Immature natural killer cell (primary cell): ENCODE measurements around the gene KLF9. TPM values are rescaled to one million over a fixed set of nuclear protein-coding genes. Genes with fewer than 3 reads are reported as not detected.

Experiments
- DNase-seq, 3 donors: peaks; one replicate each; pipeline ENCODE4 v3.0.0; 2022; ENCODE audit warnings: mixed read lengths in 1 of 3
- H3K27ac Mint-ChIP-seq, 6 donors: one replicate each; pipeline ENCODE4 v1.8.0; 2020; ENCODE audit warnings: mixed read lengths in 6 of 6, mild to moderate bottlenecking in 5 of 6, inconsistent platforms in 4 of 6, moderate library complexity in 3 of 6
- H3K27me3 Mint-ChIP-seq, 3 donors: one replicate each; pipeline ENCODE4 v1.8.0; 2020 to 2021; ENCODE audit warnings: low read depth in 3 of 3, mild to moderate bottlenecking in 3 of 3, mixed read lengths in 3 of 3, moderate library complexity in 3 of 3, inconsistent platforms in 1 of 3
- H3K36me3 Mint-ChIP-seq, 3 donors: one replicate each; pipeline ENCODE4 v1.8.0; 2020; ENCODE audit warnings: mixed read lengths in 3 of 3, inconsistent platforms in 2 of 3, mild to moderate bottlenecking in 2 of 3
- H3K4me1 Mint-ChIP-seq, 2 donors: one replicate each; pipeline ENCODE4 v1.8.0; 2020; ENCODE audit warnings: inconsistent platforms in 2 of 2, mild to moderate bottlenecking in 2 of 2, mixed read lengths in 2 of 2, moderate library complexity in 1 of 2
- H3K4me3 Mint-ChIP-seq, 5 donors: one replicate each; pipeline ENCODE4 v1.8.0; 2020; ENCODE audit warnings: mild to moderate bottlenecking in 5 of 5, mixed read lengths in 5 of 5, inconsistent platforms in 3 of 5, moderate library complexity in 3 of 5
- H3K9me3 Mint-ChIP-seq, 6 donors: one replicate each; pipeline ENCODE4 v1.8.0; 2020; ENCODE audit warnings: mild to moderate bottlenecking in 6 of 6, mixed read lengths in 6 of 6, inconsistent platforms in 4 of 6, moderate library complexity in 3 of 6
- polyA plus RNA-seq, 3 donors: library from polyadenylated mRNA; unstranded; fragments of 300-500 nt; fragmentation: Illumina TruSeq; gene quantifications; one replicate each; pipeline ENCODE4 v1.2.3, GENCODE V29; 2021

Gene KLF9
- 1 to 10 TPM; 1.1 to 3.0 (median 1.3) TPM for polyA plus RNA-seq

GRCh38 chr9:70413799-70414775, at the start of gene KLF9:
KLF9 (minus strand) TSS chr9:70414657; CDS start chr9:70413363, 1,294 bp downstream.
- Mint-ChIP-seq H3K27ac (peak within 1 kb of the TSS; percentile 99 to 100 (median 99)), H3K4me3 (peak within 1 kb of the TSS; percentile 95 to 99 (median 98)), H3K27me3 (peaks cover 19 to 32% (median 28%) of the 10 kb centered on the region in 3 donors), H3K9me3 (no peaks in the 10 kb centered on the region), H3K4me1 (peaks cover 53 to 55% of the 10 kb centered on the region in 2 donors), H3K36me3 (no peaks in the 10 kb centered on the region)
- DNase-seq, result peak; percentile 95

GRCh38 chr9:70463877-70464276, 49.4 kb upstream of the KLF9 start:
- Mint-ChIP-seq H3K27me3 (no peaks in the 10 kb centered on the region), H3K4me3 (no peak overlapping the region), H3K9me3 (no peaks in the 10 kb centered on the region), H3K36me3 (peaks cover 0 to 3% (median 0%) of the 10 kb centered on the region in 3 donors), H3K27ac (no peak overlapping the region), H3K4me1 (peaks cover 3 to 12% of the 10 kb centered on the region in 2 donors)
- no peak for DNase-seq

GRCh38 chr9:70462300-70462699, 47.8 kb upstream of the KLF9 start:
- Mint-ChIP-seq H3K27me3 (no peaks in the 10 kb centered on the region), H3K4me3 (no peak overlapping the region), H3K4me1 (peaks cover 3 to 12% of the 10 kb centered on the region in 2 donors), H3K9me3 (no peaks in the 10 kb centered on the region), H3K27ac (no peak overlapping the region), H3K36me3 (peaks cover 0 to 3% (median 0%) of the 10 kb centered on the region in 3 donors)
- DNase-seq, result no peak

GRCh38 chr9:70457235-70457634, 42.8 kb upstream of the KLF9 start:
- no peak overlapping the region for H3K4me3 Mint-ChIP-seq
- no peaks in the 10 kb centered on the region for H3K9me3 Mint-ChIP-seq
- H3K4me1 Mint-ChIP-seq, result peaks cover 3 to 12% of the 10 kb centered on the region in 2 donors
- H3K27me3 Mint-ChIP-seq, result peaks cover 0 to 3% (median 0%) of the 10 kb centered on the region in 3 donors
- no peak overlapping the region for H3K27ac Mint-ChIP-seq
- no peak for DNase-seq
- peaks cover 0 to 3% (median 0%) of the 10 kb centered on the region in 3 donors for H3K36me3 Mint-ChIP-seq

- no peak overlapping the region for H3K4me3 Mint-ChIP-seq
- no peak overlapping the region for H3K27ac Mint-ChIP-seq
Observed at GRCh38 chr9:70455993-70456704, 41.7 kb upstream of the KLF9 start.

GRCh38 chr9:70452365-70452764, 37.9 kb upstream of the KLF9 start:
- Mint-ChIP-seq H3K36me3 (no peaks in the 10 kb centered on the region), H3K4me3 (no peak overlapping the region), H3K27ac (no peak overlapping the region), H3K4me1 (no peaks in the 10 kb centered on the region), H3K9me3 (no peaks in the 10 kb centered on the region), H3K27me3 (peaks cover 1 to 8% (median 3%) of the 10 kb centered on the region in 3 donors)
- DNase-seq, result no peak

More at GRCh38 chr9:70455993-70456704, 41.7 kb upstream of the KLF9 start:
- Mint-ChIP-seq H3K9me3 (no peaks in the 10 kb centered on the region), H3K36me3 (peaks cover 0 to 3% (median 0%) of the 10 kb centered on the region in 3 donors), H3K27me3 (peaks cover 0 to 3% (median 0%) of the 10 kb centered on the region in 3 donors), H3K4me1 (peaks cover 3 to 12% of the 10 kb centered on the region in 2 donors)
- DNase-seq, result no peak

GRCh38 chr9:70451765-70452164, 37.3 kb upstream of the KLF9 start:
- H3K4me3 Mint-ChIP-seq, result no peak overlapping the region
- H3K9me3 Mint-ChIP-seq, result no peaks in the 10 kb centered on the region
- DNase-seq, result no peak
- no peaks in the 10 kb centered on the region for H3K4me1 Mint-ChIP-seq
- H3K27ac Mint-ChIP-seq, result no peak overlapping the region
- peaks cover 1 to 8% (median 3%) of the 10 kb centered on the region in 3 donors for H3K27me3 Mint-ChIP-seq
- H3K36me3 Mint-ChIP-seq, result no peaks in the 10 kb centered on the region

GRCh38 chr9:70450738-70451137, 36.3 kb upstream of the KLF9 start:
- H3K36me3 Mint-ChIP-seq, result no peaks in the 10 kb centered on the region

GRCh38 chr9:70449461-70449860, 35.0 kb upstream of the KLF9 start:
- H3K4me1 Mint-ChIP-seq, result no peaks in the 10 kb centered on the region
- H3K36me3 Mint-ChIP-seq, result no peaks in the 10 kb centered on the region
- H3K27ac Mint-ChIP-seq, result no peak overlapping the region
- no peaks in the 10 kb centered on the region for H3K9me3 Mint-ChIP-seq
- H3K4me3 Mint-ChIP-seq, result no peak overlapping the region
- H3K27me3 Mint-ChIP-seq, result peaks cover 1 to 8% (median 3%) of the 10 kb centered on the region in 3 donors
- no peak for DNase-seq

More at GRCh38 chr9:70450738-70451137, 36.3 kb upstream of the KLF9 start:
- no peaks in the 10 kb centered on the region for H3K4me1 Mint-ChIP-seq
- peaks cover 1 to 8% (median 3%) of the 10 kb centered on the region in 3 donors for H3K27me3 Mint-ChIP-seq
- DNase-seq, result no peak
- H3K9me3 Mint-ChIP-seq, result no peaks in the 10 kb centered on the region
- H3K4me3 Mint-ChIP-seq, result no peak overlapping the region
- H3K27ac Mint-ChIP-seq, result no peak overlapping the region

- Mint-ChIP-seq H3K27me3 (peaks cover 1 to 8% (median 3%) of the 10 kb centered on the region in 3 donors), H3K4me1 (no peaks in the 10 kb centered on the region), H3K9me3 (no peaks in the 10 kb centered on the region), H3K36me3 (no peaks in the 10 kb centered on the region), H3K4me3 (no peak overlapping the region), H3K27ac (no peak overlapping the region)
- no peak for DNase-seq
Observed at GRCh38 chr9:70448919-70449318, 34.5 kb upstream of the KLF9 start.

- DNase-seq, result no peak
- Mint-ChIP-seq H3K4me3 (no peak overlapping the region), H3K27ac (no peak overlapping the region), H3K9me3 (no peaks in the 10 kb centered on the region), H3K27me3 (peaks cover 0 to 2% (median 1%) of the 10 kb centered on the region in 3 donors), H3K4me1 (no peaks in the 10 kb centered on the region), H3K36me3 (peaks cover 0 to 4% (median 0%) of the 10 kb centered on the region in 3 donors)
Observed at GRCh38 chr9:70444904-70445303, 30.4 kb upstream of the KLF9 start.

- Mint-ChIP-seq H3K4me3 (no peak overlapping the region), H3K36me3 (peaks cover 0 to 4% (median 0%) of the 10 kb centered on the region in 3 donors), H3K27me3 (peaks cover 0 to 3% (median 0%) of the 10 kb centered on the region in 3 donors), H3K4me1 (peaks cover 5 to 6% of the 10 kb centered on the region in 2 donors), H3K27ac (no peak overlapping the region), H3K9me3 (no peaks in the 10 kb centered on the region)
- DNase-seq, result no peak
Observed at GRCh38 chr9:70442328-70442848, 27.9 kb upstream of the KLF9 start.

GRCh38 chr9:70441622-70442021, 27.2 kb upstream of the KLF9 start:
- H3K9me3 Mint-ChIP-seq, result no peaks in the 10 kb centered on the region
- no peak for DNase-seq
- peaks cover 0 to 4% (median 0%) of the 10 kb centered on the region in 3 donors for H3K36me3 Mint-ChIP-seq
- no peak overlapping the region for H3K27ac Mint-ChIP-seq
- peaks cover 0 to 3% (median 0%) of the 10 kb centered on the region in 3 donors for H3K27me3 Mint-ChIP-seq
- no peak overlapping the region for H3K4me3 Mint-ChIP-seq
- H3K4me1 Mint-ChIP-seq, result peaks cover 5 to 6% of the 10 kb centered on the region in 2 donors
